22Rv1 (cell line): ENCODE results near the gene KRT33A.

Experiments
- ZFX ChIP-seq: fragments of 450-650 bp; IDR thresholded peaks from 2 replicates; pipeline ENCODE4 v1.6.1; 2017; ENCODE audit warnings: antibody characterized with exemption, borderline replicate concordance
- TF ChIP-seq, protein P1 (sequence below): fragments of 450-650 bp; IDR thresholded peaks from 2 replicates; pipeline ENCODE4 v1.5.1; 2017; ENCODE audit warnings: mild to moderate bottlenecking

DNA sequence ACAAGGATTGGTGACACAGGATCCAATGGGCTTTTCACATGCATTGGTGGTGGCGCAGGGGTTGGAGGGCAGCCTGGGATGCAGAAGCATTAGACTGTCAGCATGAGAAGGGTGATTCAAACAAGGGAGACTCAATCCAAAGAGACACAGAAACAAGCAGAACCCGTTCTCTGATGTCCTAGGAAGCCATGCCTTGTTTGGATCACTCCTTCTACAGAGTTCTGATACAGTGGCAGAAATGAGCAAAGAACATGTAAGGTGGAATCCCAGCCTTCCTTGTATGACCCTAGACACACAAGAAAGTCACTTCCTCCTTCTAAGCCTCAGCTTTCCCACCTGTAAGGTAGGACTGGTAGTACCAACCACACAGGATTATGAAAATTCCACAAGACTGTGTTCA, 13.3 kb upstream of the KRT33A start:
- TF ChIP-seq, protein P1, sequence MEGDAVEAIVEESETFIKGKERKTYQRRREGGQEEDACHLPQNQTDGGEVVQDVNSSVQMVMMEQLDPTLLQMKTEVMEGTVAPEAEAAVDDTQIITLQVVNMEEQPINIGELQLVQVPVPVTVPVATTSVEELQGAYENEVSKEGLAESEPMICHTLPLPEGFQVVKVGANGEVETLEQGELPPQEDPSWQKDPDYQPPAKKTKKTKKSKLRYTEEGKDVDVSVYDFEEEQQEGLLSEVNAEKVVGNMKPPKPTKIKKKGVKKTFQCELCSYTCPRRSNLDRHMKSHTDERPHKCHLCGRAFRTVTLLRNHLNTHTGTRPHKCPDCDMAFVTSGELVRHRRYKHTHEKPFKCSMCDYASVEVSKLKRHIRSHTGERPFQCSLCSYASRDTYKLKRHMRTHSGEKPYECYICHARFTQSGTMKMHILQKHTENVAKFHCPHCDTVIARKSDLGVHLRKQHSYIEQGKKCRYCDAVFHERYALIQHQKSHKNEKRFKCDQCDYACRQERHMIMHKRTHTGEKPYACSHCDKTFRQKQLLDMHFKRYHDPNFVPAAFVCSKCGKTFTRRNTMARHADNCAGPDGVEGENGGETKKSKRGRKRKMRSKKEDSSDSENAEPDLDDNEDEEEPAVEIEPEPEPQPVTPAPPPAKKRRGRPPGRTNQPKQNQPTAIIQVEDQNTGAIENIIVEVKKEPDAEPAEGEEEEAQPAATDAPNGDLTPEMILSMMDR, result no peak
- no peak for TF ChIP-seq ZFX
